KOPT-K1 (cell line): ENCODE results near the gene PLXDC1.
"Not testable (repeated sequence)": the region's sequence is repeated elsewhere in the genome, so short reads cannot be mapped to it uniquely, and the experiment has no call there.

Experiments used
- H3K27ac ChIP-seq: fragments of 200-600 bp; sonication (generic); 2 replicates; pipeline ENCODE4 v1.5.1; 2016; ENCODE audit warnings: antibody characterized with exemption, mild to moderate bottlenecking, low read depth, low read length; ENCODE audit not compliant: poor library complexity, severe bottlenecking
- H3K36me3 ChIP-seq: fragments of 200-600 bp; sonication (generic); 2 replicates; pipeline ENCODE4 v1.5.1; 2017; ENCODE audit warnings: antibody characterized with exemption, mild to moderate bottlenecking, low read length, moderate library complexity; ENCODE audit not compliant: insufficient read depth
- H3K9me3 ChIP-seq: fragments of 200-600 bp; sonication (generic); 2 replicates; pipeline ENCODE4 v1.5.1; 2017; ENCODE audit warnings: antibody characterized with exemption, low read length, mild to moderate bottlenecking; ENCODE audit not compliant: insufficient read depth, poor library complexity, severe bottlenecking

Gene PLXDC1

GRCh38 chr17:39069114-39069756 lies 82.2 kb downstream of the PLXDC1 start:
- H3K27ac ChIP-seq = no peak overlapping the region

GRCh38 chr17:39064819-39065218 lies 86.6 kb downstream of the PLXDC1 start:
- Histone ChIP-seq H3K27ac (no peak overlapping the region), H3K36me3 (no peaks in the 10 kb centered on the region), H3K9me3 (no peaks in the 10 kb centered on the region)

More at GRCh38 chr17:39069114-39069756, 82.2 kb downstream of the PLXDC1 start:
- H3K36me3 ChIP-seq = no peaks in the 10 kb centered on the region
- no peaks in the 10 kb centered on the region for H3K9me3 ChIP-seq

GRCh38 chr17:39064374-39064773 lies 87.1 kb downstream of the PLXDC1 start:
- no peak overlapping the region for H3K27ac ChIP-seq
- no peaks in the 10 kb centered on the region for H3K9me3 ChIP-seq
- H3K36me3 ChIP-seq = no peaks in the 10 kb centered on the region

GRCh38 chr17:39063681-39064069 lies 87.8 kb downstream of the PLXDC1 start:
- no peak overlapping the region for H3K27ac ChIP-seq
- no peaks in the 10 kb centered on the region for H3K36me3 ChIP-seq
- no peaks in the 10 kb centered on the region for H3K9me3 ChIP-seq

- H3K36me3 ChIP-seq = no peaks in the 10 kb centered on the region
- no peak overlapping the region for H3K27ac ChIP-seq
- no peaks in the 10 kb centered on the region for H3K9me3 ChIP-seq
Measured at GRCh38 chr17:39062846-39063680, 88.4 kb downstream of the PLXDC1 start.

- Histone ChIP-seq H3K36me3 (no peaks in the 10 kb centered on the region), H3K27ac (no peak overlapping the region), H3K9me3 (peaks cover 5% of the 10 kb centered on the region)
Measured at GRCh38 chr17:39058524-39058923, 92.9 kb downstream of the PLXDC1 start.

- no peaks in the 10 kb centered on the region for H3K36me3 ChIP-seq
- H3K27ac ChIP-seq = peak overlapping the region; percentile 82
- peaks cover 5% of the 10 kb centered on the region for H3K9me3 ChIP-seq
Measured at GRCh38 chr17:39057701-39058206, 93.7 kb downstream of the PLXDC1 start.

GRCh38 chr17:39054111-39054645 lies 97.3 kb downstream of the PLXDC1 start:
- peaks cover 5% of the 10 kb centered on the region for H3K9me3 ChIP-seq
- no peaks in the 10 kb centered on the region for H3K36me3 ChIP-seq
- no peak overlapping the region for H3K27ac ChIP-seq

GRCh38 chr17:39052423-39052822 lies 99.0 kb downstream of the PLXDC1 start:
- not testable (repeated sequence) for H3K27ac ChIP-seq, H3K36me3 ChIP-seq
- H3K9me3 ChIP-seq = peaks cover 16% of the 10 kb centered on the region

- Histone ChIP-seq H3K9me3 (peaks cover 27% of the 10 kb centered on the region), H3K27ac (no peak overlapping the region), H3K36me3 (no peaks in the 10 kb centered on the region)
Measured at GRCh38 chr17:39051001-39051585, 100.3 kb downstream of the PLXDC1 start.

GRCh38 chr17:39045948-39046679 lies 105.3 kb downstream of the PLXDC1 start:
- Histone ChIP-seq H3K36me3 (no peaks in the 10 kb centered on the region), H3K27ac (no peak overlapping the region), H3K9me3 (peaks cover 27% of the 10 kb centered on the region)

- Histone ChIP-seq H3K27ac (no peak overlapping the region), H3K9me3 (no peaks in the 10 kb centered on the region), H3K36me3 (no peaks in the 10 kb centered on the region)
Measured at GRCh38 chr17:39036009-39036408, 115.4 kb downstream of the PLXDC1 start.

GRCh38 chr17:39035578-39035977 lies 115.9 kb downstream of the PLXDC1 start:
- not testable (repeated sequence) for H3K27ac ChIP-seq, H3K9me3 ChIP-seq, H3K36me3 ChIP-seq

GRCh38 chr17:39028690-39029089 lies 122.7 kb downstream of the PLXDC1 start:
- no peaks in the 10 kb centered on the region for H3K9me3 ChIP-seq
- H3K36me3 ChIP-seq = no peaks in the 10 kb centered on the region
- H3K27ac ChIP-seq = no peak overlapping the region
